HG02798 (cell line): ENCODE measurements around the gene AHCYL2.

Experiments
- ATAC-seq: cut with Tn5 transposase; IDR thresholded peaks from one replicate; pipeline ENCODE4 v1.9.1; 2021; ENCODE audit warnings: mild to moderate bottlenecking; ENCODE audit not compliant: unreplicated experiment, poor library complexity

Gene AHCYL2

DNA sequence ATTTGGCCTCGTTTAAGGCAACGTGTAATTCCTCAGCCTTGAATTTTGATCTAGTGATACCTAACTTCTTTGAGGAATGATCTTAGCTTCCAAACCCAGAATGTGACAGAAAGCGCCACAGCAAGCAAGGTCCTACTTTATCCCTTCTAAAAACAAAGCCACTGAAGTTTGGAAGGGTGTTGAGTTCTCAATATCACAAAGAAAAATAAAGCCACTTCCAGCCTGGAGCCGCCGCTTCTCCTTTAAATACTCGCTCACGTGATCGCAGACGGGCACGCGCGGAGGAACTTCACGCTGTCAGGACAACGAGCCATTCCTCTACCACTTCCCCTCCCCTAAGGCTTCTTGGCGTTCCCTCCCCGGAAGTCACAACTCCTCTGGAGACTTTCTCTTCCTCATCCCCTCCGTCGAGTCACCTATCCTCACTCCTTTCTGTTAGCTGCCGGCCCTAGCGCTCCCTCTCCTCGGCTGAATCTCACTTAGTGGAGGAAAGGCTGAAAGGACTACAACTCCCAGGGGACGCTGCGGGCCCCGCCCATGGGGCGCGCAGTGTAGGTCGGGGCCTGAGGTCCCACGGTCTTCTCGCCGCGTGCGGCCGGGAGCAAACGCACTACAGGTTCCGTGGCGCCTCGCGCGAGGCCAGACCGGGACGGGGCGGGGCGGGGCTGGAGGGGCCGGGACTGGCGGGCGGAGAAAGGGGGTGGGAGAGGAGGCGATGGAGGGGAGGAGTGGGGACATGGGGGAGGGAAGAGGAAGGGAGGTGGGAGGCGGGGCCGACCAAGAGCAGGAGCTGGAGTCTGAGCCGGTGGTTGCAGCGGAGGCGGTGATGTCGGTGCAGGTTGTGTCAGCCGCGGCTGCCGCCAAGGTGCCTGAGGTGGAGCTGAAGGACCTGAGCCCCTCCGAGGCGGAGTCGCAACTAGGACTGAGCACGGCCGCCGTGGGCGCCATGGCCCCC is at the start of gene AHCYL2:
TSS of gene AHCYL2 (plus strand) at position 780 of the 955 bp plus-strand sequence.
- peak; percentile 91 for ATAC-seq

DNA sequence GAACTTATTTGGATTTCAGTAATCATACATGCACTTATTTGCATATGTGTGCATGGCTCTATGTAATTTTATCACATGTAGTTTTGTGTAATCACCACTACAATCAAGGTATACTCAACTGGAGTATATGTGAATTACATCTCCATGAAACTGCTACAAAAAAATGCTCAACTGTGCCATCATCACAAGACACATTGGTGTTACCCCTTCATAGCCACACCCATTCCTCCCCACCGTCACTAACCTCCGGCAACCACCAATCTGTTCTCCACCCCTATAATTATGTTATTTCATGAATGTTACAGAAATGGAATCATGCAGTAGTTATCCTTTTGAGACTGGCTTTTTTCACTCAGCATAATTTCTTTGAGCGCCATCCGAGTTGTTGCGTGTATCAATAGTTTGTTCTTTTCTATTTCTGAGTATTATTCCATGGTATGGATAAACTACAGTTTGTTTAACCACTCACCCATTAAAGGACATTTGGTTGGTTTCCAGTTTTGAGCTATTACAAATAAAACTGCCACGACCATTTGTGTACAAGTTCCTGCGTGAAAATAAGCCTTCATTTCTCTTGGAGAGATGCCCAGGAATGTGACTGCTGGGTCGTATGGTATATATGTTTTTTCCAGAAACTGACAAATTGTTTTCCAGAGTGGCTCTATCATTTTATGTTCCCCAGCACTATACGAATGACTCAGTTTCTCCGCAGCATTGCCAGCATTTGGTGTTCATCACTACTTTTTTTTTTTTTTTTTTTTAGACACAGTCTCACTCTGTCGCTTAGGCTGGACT is 47.7 kb upstream of the AHCYL2 start:
- ATAC-seq = no peak

GRCh38 chr7:129184981-129185670 is 39.7 kb upstream of the AHCYL2 start:
- no peak for ATAC-seq

GRCh38 chr7:129186749-129187260 is 38.0 kb upstream of the AHCYL2 start:
- no peak for ATAC-seq

DNA sequence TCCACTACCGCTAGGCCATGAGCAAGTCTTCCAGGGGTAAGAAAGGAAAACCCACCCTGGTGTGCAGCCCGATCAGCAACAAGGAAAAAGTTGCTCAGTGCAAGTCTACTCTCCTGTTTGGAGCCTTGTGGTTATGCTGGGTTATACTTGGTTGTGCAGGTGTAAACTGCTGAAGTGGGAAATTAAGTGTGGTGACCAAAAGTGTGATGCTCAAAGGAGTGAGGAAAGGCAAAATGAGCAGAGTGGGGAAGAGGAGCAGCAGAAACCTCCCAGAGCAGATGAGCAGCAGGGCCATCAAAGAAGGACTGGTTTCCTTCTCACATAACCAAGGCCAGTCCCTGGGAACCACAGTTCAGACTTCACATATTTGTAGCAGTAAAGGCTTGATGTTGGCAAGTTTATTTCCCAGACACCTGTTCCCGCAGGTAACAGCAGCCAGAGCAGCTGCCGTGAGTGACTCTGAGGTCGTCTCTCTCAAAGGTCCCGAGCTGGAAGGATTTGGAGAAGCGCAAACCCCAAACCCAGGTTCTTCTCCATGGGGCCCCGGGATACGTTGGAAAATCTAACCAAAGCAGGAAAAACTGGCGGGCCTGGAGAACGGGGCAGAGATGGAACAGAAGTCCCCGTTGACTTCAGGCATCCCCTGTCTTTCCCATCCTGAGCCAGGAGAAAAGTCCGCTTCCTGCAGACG is 37.0 kb upstream of the AHCYL2 start:
- no peak for ATAC-seq

- ATAC-seq = no peak
Measured at GRCh38 chr7:129188372-129188891, 36.4 kb upstream of the AHCYL2 start, which contains the start of gene SMO. Gene SMO (plus strand): TSS chr7:129188633. CDS start chr7:129189152, 519 bp downstream.

DNA sequence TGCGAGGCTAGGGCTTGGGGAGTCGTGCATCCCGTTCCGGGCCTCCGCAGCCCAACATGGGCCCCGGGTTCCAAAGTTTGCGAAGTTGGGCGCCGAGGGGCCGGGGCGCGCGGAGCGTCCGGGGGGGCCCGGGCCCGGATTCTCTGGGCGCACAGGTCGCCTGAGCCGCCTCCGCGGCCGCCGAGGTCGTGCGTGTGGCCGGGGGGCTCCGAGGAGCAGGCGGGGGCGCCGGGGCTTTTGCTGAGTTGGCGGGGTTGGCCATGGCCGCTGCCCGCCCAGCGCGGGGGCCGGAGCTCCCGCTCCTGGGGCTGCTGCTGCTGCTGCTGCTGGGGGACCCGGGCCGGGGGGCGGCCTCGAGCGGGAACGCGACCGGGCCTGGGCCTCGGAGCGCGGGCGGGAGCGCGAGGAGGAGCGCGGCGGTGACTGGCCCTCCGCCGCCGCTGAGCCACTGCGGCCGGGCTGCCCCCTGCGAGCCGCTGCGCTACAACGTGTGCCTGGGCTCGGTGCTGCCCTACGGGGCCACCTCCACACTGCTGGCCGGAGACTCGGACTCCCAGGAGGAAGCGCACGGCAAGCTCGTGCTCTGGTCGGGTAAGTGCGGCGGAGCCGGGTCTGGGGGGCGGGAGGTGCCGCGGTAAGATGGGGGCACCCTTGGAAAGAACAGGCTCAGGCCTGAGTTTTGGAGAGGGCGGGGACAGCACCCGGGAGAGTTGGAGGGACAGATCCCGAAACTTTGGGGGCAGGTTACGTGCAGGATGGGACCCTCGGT is 35.8 kb upstream of the AHCYL2 start:
- ATAC-seq = no peak

DNA sequence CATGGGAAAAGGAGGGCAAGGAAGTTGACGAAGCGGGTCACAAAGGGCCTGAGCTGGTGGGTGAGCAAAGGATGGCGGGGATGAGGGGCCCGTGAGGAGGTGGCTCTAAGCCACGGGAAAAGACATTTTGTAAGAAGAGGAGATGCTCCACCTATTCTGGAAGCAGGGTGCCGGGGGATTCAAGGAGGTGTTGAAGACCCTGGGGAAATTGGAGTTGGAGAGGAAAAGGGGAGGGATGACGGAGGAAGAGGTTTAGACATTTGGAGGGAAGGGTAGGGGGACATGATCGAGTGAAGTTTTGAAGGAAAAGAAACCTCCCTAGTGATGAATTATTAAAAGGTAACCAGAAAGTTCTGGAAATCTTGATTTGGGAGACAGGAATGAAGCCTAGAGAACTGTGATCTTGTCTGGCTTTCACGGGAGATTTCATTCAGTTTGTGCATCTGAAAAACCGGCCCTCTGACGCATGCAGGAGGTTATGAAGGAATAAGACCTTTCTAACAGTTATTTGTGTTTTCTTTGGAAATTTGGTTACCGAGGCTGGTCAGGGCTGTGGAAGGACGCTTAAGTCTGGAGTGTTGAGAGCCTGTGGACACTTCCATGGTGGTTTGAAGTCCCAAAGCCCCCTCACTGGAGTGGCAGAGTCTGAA is 35.0 kb upstream of the AHCYL2 start:
- ATAC-seq = no peak

DNA sequence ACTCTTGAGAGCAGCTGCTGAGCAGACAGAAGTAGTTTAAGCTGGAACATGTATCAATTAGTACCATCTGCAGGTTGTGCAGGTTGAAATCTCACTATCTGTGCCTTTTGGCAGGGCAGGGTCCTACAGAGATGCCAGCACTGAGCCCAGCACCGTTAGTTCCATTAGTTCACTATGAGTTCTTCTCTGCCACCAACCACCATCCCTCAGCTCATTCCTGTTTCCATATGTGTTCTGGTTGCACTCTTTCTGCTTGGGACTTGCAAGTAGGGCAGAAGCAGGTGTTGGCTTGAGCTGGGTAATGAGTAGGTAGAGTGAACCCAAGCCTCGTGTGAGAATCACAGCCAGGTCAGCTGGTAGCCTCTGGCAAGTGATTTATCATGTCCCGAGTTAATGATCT is 33.6 kb upstream of the AHCYL2 start:
- no peak for ATAC-seq

GRCh38 chr7:129193892-129194291 is 30.9 kb upstream of the AHCYL2 start:
- no peak for ATAC-seq

DNA sequence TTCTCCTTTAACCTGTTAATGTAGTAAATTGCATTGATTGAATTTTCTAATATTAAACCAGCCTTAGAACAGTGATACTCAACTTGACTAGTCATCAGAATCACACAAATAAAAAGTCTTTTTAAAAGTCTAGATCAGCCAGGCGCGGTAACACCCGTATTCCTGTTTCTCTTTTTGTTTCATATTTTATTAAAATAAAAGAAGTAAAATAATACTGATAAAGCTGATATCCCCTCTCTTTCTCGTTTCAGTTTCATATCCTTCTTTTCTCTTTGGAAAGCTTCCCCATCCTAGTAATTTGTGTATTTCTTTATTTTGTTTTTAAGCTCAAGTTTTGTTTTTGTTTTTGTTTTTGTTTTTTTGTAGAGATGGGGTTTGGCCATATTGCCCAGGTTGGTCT is 27.1 kb upstream of the AHCYL2 start:
- no peak for ATAC-seq

DNA sequence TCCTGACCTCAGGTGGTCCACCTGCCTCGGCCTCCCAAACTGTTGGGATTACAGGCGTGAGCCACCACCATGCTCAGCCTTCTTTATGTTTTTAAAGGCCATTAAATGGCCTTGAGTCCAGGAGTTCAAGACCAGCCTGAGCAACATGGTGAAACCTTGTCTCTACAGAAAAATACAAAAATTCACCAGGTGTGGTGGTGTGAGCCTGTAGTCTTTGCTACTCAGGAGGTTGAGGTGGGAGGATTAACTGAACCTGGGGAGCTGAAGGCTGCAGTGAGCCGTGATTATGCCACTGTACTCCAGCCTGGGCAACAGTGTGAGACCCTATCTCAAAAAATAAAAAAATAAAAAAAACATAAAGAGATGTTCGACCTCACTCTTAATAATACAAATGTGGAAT is 25.4 kb upstream of the AHCYL2 start:
- ATAC-seq = no peak

DNA sequence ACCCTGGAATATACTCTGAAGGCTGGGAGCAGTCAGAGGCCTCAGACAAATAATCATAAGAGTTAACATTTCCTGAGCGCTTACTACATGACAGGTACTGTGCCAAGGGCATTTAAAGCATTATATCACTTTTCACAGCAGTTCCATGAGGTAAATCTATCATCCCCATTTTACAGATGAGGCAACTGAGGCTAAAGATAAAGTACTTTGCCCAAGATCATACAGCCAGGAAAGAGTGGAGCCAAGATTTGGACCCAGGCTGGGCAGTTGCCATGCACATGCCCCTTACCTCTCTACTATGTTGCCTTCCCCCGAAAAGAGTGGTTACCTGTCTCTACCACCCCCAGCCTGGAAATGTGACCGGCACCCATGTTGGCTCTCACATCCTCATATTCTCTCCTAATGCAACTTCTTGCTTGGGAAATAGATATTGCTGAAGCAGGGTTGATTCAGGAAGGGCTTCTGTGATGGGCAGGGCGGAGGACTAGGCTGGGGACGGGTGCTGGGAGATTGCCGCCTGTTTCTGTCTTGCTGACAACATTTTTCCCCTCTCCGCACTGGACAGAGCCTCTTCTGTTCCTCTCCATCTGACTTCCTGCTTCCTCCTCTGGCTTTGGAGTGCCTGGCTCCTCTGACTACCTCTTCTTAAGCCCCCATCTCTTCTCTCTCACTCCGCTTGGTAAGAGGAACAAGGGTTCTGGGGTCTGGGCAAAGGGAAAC is 22.6 kb upstream of the AHCYL2 start:
- no peak for ATAC-seq

GRCh38 chr7:129203050-129203741 is 21.6 kb upstream of the AHCYL2 start:
- ATAC-seq = no peak

GRCh38 chr7:129205126-129205818 is 19.6 kb upstream of the AHCYL2 start:
- ATAC-seq = no peak

DNA sequence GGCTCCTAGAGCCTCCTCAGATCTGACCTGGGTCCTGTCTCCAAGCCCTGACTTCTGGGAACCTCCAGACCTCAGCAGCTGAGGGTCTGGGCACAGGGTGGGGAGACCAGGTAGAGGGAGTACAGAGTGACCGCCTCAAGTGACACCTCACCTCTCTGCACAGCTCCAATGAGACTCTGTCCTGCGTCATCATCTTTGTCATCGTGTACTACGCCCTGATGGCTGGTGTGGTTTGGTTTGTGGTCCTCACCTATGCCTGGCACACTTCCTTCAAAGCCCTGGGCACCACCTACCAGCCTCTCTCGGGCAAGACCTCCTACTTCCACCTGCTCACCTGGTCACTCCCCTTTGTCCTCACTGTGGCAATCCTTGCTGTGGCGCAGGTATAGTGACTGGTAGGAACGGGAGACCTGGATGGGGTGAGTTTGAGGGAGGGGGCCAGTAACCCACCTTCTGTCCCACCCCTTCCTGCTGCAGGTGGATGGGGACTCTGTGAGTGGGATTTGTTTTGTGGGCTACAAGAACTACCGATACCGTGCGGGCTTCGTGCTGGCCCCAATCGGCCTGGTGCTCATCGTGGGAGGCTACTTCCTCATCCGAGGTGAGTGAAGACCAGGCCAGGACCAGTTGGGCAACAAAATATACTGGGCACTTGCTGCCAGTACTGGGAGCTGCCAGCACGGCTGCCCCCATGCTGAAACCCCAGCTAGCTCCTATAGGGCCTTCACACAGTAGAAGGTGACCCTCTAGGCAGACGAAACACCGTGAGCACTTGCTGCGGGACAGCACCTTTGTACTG is 18.6 kb upstream of the AHCYL2 start:
- no peak for ATAC-seq
